ENCODE data around the gene B3GNT5. TPM values are rescaled to one million over a fixed set of nuclear protein-coding genes. Genes with fewer than 3 reads are reported as not detected.

B3GNT5 gene
- total RNA-seq, 1 experiment from 2014 or later: 7.7 TPM

DNA sequence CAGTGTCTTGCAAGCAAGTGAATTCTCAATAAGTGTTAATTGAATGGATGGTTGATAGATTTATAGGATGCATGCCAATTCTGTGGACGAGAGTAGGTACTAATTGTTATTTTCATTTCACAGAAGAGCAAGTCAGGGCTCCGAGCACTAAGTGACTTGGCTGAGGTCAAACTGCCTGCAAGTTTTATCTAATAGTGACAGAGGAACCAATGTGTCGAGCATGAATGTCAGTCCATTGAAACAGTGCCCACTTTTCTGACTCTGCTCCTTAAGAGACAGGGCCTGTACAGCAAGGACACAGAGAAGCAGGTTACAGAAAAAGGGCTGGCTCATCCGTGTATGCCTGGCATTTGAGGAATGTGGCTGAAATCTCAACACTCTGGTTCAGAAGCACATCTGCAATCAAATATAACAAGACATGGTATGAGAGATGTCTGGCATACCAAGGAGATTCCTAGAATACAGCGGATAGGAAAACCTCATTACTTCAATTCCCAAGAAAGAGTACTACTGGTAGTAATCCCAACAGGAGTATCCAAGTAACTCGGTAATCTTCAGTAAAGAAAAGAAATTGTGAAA is 6.0 kb upstream of the B3GNT5 start:
- TF ChIP-seq RELA (CRISPR knock-in tag; IDR thresholded peaks at IDR 0.05; ENCODE audit: borderline replicate concordance) (no peak), SMAD4 (CRISPR knock-in tag; IDR thresholded peaks at IDR 0.05) (no peak), RORB (CRISPR knock-in tag; IDR thresholded peaks at IDR 0.05) (no peak), EMX1 (CRISPR knock-in tag; IDR thresholded peaks at IDR 0.05) (no peak), IRF1 (CRISPR knock-in tag; IDR thresholded peaks at IDR 0.05) (no peak), ZNF317 (CRISPR knock-in tag; IDR thresholded peaks at IDR 0.05; ENCODE audit: borderline replicate concordance, low read depth) (no peak), ZBTB21 (CRISPR knock-in tag; IDR thresholded peaks at IDR 0.05; ENCODE audit: borderline replicate concordance) (no peak), JUN (CRISPR knock-in tag; IDR thresholded peaks at IDR 0.05) (no peak), FOXK1 (CRISPR knock-in tag; IDR thresholded peaks at IDR 0.05) (no peak), NR1H2 (CRISPR knock-in tag; IDR thresholded peaks at IDR 0.05) (no peak), STAT6 (CRISPR knock-in tag; conservative IDR thresholded peaks at IDR 0.05; ENCODE audit: low read depth) (no peak), SMAD3 (CRISPR knock-in tag; IDR thresholded peaks at IDR 0.05; ENCODE audit: borderline replicate concordance) (no peak), ESRRA (CRISPR knock-in tag; IDR thresholded peaks at IDR 0.05; ENCODE audit: borderline replicate concordance) (no peak), MYBL2 (CRISPR knock-in tag; IDR thresholded peaks at IDR 0.05) (no peak), NFE2L1 (CRISPR knock-in tag; IDR thresholded peaks at IDR 0.05) (no peak)
- TF ChIP-seq, protein P1, sequence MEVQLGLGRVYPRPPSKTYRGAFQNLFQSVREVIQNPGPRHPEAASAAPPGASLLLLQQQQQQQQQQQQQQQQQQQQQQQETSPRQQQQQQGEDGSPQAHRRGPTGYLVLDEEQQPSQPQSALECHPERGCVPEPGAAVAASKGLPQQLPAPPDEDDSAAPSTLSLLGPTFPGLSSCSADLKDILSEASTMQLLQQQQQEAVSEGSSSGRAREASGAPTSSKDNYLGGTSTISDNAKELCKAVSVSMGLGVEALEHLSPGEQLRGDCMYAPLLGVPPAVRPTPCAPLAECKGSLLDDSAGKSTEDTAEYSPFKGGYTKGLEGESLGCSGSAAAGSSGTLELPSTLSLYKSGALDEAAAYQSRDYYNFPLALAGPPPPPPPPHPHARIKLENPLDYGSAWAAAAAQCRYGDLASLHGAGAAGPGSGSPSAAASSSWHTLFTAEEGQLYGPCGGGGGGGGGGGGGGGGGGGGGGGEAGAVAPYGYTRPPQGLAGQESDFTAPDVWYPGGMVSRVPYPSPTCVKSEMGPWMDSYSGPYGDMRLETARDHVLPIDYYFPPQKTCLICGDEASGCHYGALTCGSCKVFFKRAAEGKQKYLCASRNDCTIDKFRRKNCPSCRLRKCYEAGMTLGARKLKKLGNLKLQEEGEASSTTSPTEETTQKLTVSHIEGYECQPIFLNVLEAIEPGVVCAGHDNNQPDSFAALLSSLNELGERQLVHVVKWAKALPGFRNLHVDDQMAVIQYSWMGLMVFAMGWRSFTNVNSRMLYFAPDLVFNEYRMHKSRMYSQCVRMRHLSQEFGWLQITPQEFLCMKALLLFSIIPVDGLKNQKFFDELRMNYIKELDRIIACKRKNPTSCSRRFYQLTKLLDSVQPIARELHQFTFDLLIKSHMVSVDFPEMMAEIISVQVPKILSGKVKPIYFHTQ (CRISPR knock-in tag; IDR thresholded peaks at IDR 0.05): no peak
- TF ChIP-seq, protein P2, sequence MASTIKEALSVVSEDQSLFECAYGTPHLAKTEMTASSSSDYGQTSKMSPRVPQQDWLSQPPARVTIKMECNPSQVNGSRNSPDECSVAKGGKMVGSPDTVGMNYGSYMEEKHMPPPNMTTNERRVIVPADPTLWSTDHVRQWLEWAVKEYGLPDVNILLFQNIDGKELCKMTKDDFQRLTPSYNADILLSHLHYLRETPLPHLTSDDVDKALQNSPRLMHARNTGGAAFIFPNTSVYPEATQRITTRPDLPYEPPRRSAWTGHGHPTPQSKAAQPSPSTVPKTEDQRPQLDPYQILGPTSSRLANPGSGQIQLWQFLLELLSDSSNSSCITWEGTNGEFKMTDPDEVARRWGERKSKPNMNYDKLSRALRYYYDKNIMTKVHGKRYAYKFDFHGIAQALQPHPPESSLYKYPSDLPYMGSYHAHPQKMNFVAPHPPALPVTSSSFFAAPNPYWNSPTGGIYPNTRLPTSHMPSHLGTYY (CRISPR knock-in tag; IDR thresholded peaks at IDR 0.05): no peak
- TF ChIP-seq, protein P3, sequence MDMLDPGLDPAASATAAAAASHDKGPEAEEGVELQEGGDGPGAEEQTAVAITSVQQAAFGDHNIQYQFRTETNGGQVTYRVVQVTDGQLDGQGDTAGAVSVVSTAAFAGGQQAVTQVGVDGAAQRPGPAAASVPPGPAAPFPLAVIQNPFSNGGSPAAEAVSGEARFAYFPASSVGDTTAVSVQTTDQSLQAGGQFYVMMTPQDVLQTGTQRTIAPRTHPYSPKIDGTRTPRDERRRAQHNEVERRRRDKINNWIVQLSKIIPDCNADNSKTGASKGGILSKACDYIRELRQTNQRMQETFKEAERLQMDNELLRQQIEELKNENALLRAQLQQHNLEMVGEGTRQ (CRISPR knock-in tag; IDR thresholded peaks at IDR 0.05): no peak
- Mint-ChIP-seq H3K4me3 (no peak overlapping the region), H3K27ac (no peak overlapping the region), H3K27me3 (ENCODE audit: low read depth) (peaks cover 13% of the 10 kb centered on the region), H3K4me1 (peaks cover 18% of the 10 kb centered on the region), H3K36me3 (peaks cover 21% of the 10 kb centered on the region), H3K9me3 (peaks cover 16% of the 10 kb centered on the region)
- CTCF ChIA-PET: no interaction called here
- DNase-seq (ENCODE audit: low spot score) (no peak), ATAC-seq (peak; percentile 38)
- POLR2A ChIA-PET: no interaction called here
